ENCODE data around the gene TNS3. TPM values are rescaled to one million over a fixed set of nuclear protein-coding genes. Genes with fewer than 3 reads are reported as not detected.
"Not testable (repeated sequence)": the region's sequence is repeated elsewhere in the genome, so short reads cannot be mapped to it uniquely, and the experiment has no call there.

Gene TNS3
- total RNA-seq, 4 donors from 2014 or later = 6.6 to 16.0 (median 9.6) TPM

DNA sequence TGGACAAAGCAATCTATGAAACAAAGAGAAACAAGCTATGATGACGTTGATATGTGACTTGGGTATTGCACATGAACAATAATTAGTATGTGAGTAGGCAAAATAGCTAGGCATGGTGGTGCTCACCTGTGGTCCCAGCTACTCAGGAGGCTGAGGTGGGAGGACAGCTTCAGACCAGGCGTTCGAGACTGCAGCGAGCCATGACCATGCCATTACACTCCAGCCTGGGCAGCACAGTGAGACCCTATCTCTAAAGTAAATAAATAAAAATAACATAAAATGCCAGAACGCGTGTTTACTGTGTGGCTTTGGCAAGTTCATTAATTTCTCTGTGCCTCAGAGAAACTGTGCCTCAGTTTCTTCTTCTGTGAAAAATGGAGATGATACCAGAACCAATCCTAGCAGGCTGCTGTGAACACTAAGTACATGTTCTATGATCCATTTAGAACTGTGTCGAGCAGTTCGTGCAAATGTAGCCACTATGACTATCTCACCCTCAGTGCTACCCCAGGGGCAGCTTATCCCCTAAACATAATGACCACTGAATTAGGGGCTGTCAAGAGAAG is 9.3 kb upstream of the TNS3 start:
- intact Hi-C loops (cut with DNase I) = no loop called here
- Histone ChIP-seq H3K9me3 (peaks cover 0 to 8% (median 8%) of the 10 kb centered on the region in 3 donors), H3K4me1 (peaks cover 0 to 40% (median 12%) of the 10 kb centered on the region in 3 donors), H3K36me3 (no peaks in the 10 kb centered on the region), H3K27ac (no peak overlapping the region), H3K27me3 (peaks cover 0 to 25% (median 0%) of the 10 kb centered on the region in 4 donors), H3K4me3 (no peak overlapping the region)
- DNase-seq = no peak
- WGBS, 2 donors = 73 to 82% methylated on average over 8 of the region's 8 CpGs
- TF ChIP-seq POLR2A (IDR thresholded peaks at IDR 0.05) = no peak
- TF ChIP-seq, protein P1, sequence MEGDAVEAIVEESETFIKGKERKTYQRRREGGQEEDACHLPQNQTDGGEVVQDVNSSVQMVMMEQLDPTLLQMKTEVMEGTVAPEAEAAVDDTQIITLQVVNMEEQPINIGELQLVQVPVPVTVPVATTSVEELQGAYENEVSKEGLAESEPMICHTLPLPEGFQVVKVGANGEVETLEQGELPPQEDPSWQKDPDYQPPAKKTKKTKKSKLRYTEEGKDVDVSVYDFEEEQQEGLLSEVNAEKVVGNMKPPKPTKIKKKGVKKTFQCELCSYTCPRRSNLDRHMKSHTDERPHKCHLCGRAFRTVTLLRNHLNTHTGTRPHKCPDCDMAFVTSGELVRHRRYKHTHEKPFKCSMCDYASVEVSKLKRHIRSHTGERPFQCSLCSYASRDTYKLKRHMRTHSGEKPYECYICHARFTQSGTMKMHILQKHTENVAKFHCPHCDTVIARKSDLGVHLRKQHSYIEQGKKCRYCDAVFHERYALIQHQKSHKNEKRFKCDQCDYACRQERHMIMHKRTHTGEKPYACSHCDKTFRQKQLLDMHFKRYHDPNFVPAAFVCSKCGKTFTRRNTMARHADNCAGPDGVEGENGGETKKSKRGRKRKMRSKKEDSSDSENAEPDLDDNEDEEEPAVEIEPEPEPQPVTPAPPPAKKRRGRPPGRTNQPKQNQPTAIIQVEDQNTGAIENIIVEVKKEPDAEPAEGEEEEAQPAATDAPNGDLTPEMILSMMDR (IDR thresholded peaks at IDR 0.05) = no peak

DNA sequence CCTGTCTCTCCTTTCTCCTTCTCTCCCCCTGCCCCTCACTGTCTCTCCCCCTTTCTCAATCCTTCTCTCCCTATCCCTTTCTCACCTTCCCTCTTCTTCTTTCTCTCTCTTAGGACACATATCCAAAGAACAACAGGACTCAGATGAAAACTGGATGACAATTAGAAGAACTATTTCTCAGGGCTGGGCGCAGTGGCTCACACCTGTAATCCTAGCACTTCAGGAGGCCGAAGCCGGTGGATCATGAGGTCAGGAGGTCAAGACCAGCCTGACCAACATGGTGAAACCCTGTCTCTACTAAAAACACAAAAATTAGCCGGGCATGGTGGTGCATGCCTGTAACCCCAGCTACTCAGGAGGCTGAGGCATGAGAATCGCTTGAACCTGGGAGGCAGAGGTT is 8.3 kb upstream of the TNS3 start:
- 100% methylated on average over 1 to 4 of the region's 5 CpGs for WGBS, 2 donors
- DNase-seq; H3K4me3 ChIP-seq; H3K36me3 ChIP-seq; intact Hi-C loops (cut with DNase I); H3K9me3 ChIP-seq; H3K27ac ChIP-seq: not testable (repeated sequence)
- Histone ChIP-seq H3K27me3 (peaks cover 0 to 28% (median 0%) of the 10 kb centered on the region in 4 donors), H3K4me1 (peaks cover 0 to 40% (median 12%) of the 10 kb centered on the region in 3 donors)

DNA sequence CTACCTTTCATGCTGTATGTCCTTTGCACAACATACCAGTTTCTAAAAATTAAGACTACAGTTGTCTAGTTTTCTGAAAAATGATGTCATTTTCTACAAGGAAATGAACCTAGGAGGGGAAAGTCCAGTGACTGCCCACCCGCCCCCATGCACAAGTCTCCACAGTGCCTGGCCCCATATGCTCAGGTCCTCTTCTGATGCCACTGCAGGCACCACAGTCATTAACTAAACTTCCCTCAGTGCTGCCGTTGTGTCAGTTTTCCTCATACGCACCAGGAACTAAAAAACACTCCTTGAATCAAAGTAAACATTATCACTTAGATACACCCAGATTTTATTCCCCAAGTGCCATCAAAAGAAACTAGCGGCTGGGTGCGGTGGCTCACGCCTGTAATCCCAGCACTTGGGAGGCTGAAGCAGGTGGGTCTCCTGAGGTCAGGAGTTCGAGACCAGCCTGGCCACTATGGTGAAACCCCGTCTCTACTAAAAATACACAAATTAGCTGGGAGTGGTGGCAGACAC is 6.9 kb upstream of the TNS3 start:
- peaks cover 0 to 29% (median 0%) of the 10 kb centered on the region in 4 donors for H3K27me3 ChIP-seq
- no peak for DNase-seq
- intact Hi-C loops (cut with DNase I) = no loop called here
- WGBS, 2 donors = 53 to 83% methylated on average over 7 to 8 of the region's 8 CpGs
- TF ChIP-seq, protein P1 (IDR thresholded peaks at IDR 0.05) = no peak
- no peak for TF ChIP-seq POLR2A (IDR thresholded peaks at IDR 0.05)
- no peaks in the 10 kb centered on the region for H3K9me3 ChIP-seq
- no peaks in the 10 kb centered on the region for H3K36me3 ChIP-seq
- H3K4me3 ChIP-seq = no peak overlapping the region
- peaks cover 2 to 49% (median 12%) of the 10 kb centered on the region in 3 donors for H3K4me1 ChIP-seq
- H3K27ac ChIP-seq = no peak overlapping the region

DNA sequence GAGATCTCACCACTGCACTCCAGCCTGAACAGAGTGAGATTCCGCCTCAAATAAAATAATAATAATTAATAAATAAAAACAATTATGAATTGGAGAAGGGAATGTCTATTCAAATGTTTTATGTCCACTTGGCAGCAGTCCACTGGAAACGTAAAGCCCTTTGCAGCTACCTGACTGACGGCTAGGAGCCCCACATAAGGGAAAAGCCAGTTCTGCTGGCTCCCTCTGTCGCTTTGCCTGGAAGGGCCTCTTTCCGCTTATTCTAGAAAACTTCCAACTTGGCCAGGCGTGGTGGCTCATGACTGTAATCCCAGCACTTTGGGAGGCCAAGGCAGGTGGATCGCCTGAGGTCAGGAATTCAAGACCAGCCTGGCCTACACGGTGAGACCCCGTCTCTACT is 6.1 kb upstream of the TNS3 start:
- Histone ChIP-seq H3K36me3 (no peaks in the 10 kb centered on the region), H3K4me3 (no peak overlapping the region), H3K27ac (no peak overlapping the region), H3K27me3 (peaks cover 0 to 37% (median 0%) of the 10 kb centered on the region in 4 donors), H3K9me3 (no peaks in the 10 kb centered on the region), H3K4me1 (peaks cover 5 to 55% (median 12%) of the 10 kb centered on the region in 3 donors)
- DNase-seq = no peak
- TF ChIP-seq POLR2A (IDR thresholded peaks at IDR 0.05) = no peak
- WGBS, 2 donors = 71 to 76% methylated on average over 5 to 7 of the region's 9 CpGs
- intact Hi-C loops (cut with DNase I) = no loop called here

DNA sequence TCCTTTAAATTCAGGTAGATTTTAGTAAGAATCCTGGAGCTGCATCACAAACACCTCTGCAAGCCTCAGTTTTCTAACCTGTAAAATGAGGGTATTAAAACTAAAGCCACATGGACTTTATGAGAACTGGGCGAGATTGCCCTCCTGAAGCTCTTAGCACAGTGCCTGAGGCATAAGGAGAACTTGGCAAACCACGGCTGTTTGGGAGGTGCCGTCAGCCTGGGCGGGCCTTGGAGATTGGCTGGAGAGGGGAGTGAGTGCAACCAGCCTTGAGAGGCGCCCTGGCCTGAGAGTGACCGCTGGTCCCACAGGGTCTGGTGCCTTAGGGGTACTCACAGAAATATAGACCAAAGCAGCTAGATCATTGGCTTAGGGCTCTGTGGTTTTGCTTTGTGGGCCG is 5.4 kb upstream of the TNS3 start:
- no peaks in the 10 kb centered on the region for H3K9me3 ChIP-seq
- H3K4me3 ChIP-seq = no peak overlapping the region
- no peak overlapping the region for H3K27ac ChIP-seq
- 42 to 64% methylated on average over 6 of the region's 7 CpGs for WGBS, 2 donors
- peaks cover 8 to 61% (median 12%) of the 10 kb centered on the region in 3 donors for H3K4me1 ChIP-seq
- H3K27me3 ChIP-seq = peaks cover 0 to 43% (median 0%) of the 10 kb centered on the region in 4 donors
- no peak for DNase-seq
- TF ChIP-seq POLR2A (IDR thresholded peaks at IDR 0.05) = no peak
- TF ChIP-seq, protein P1 (IDR thresholded peaks at IDR 0.05) = no peak
- no peaks in the 10 kb centered on the region for H3K36me3 ChIP-seq
- intact Hi-C loops (cut with DNase I) = no loop called here

DNA sequence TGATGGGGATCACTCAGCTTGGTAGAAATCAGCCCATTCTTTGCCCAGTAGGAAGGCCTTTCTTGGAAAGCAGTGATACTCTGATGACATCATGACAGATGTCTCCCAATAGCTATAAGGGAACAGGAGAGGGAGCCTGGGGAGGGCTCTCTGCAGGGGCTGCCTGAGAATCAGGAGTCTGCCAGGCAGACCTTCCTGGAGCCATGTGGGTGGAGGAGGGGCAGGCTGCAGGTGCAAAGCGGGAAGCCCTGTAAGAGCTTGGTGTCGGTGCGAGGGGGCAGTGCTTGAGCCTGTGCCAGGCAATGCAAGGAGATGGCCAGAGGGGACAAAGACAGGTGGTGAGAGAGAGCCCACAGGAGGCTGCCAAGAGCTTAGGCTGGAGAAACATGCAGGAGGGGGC is 5.0 kb upstream of the TNS3 start:
- TF ChIP-seq, protein P1 (IDR thresholded peaks at IDR 0.05) = no peak
- TF ChIP-seq POLR2A (IDR thresholded peaks at IDR 0.05) = no peak
- Histone ChIP-seq H3K36me3 (no peaks in the 10 kb centered on the region), H3K4me3 (no peak overlapping the region), H3K4me1 (peaks cover 10 to 61% (median 12%) of the 10 kb centered on the region in 3 donors), H3K27ac (no peak overlapping the region), H3K9me3 (no peaks in the 10 kb centered on the region), H3K27me3 (peaks cover 0 to 47% (median 0%) of the 10 kb centered on the region in 4 donors)
- DNase-seq = no peak
- intact Hi-C loops (cut with DNase I) = no loop called here
- WGBS, 2 donors = 20 to 47% methylated on average over 1 to 3 of the region's 3 CpGs

DNA sequence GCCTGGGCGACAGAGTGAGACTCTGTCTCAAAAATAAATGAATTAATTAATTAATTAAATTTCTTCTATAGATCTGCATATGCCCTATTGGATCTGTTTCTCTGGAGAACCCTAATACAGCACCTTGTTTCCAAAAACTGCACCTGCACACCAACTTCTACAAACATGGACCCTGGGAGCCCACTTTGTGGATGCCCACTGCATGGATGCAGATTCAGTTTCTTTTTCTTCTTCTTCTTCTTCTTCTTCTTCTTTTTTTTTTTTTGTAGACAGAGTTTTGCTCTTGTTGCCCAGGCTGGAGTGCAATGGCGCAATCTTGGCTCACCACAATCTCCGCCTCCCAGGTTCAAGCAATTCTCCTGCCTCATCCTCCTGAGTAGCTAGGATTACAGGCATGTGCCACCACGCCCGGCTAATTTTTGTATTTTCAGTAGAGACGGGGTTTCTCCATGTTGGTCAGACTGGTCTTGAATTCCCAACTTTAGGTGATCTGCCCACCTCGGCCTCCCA is 4.3 kb upstream of the TNS3 start:
- H3K4me3 ChIP-seq; intact Hi-C loops (cut with DNase I); H3K9me3 ChIP-seq; DNase-seq; H3K27ac ChIP-seq; H3K36me3 ChIP-seq: not testable (repeated sequence)
- peaks cover 12 to 61% (median 17%) of the 10 kb centered on the region in 3 donors for H3K4me1 ChIP-seq
- peaks cover 0 to 52% (median 0%) of the 10 kb centered on the region in 4 donors for H3K27me3 ChIP-seq
- 50 to 58% methylated on average over 5 to 6 of the region's 7 CpGs for WGBS, 2 donors
